ENCODE data around the gene JAZF1.

JAZF1 gene

DNA sequence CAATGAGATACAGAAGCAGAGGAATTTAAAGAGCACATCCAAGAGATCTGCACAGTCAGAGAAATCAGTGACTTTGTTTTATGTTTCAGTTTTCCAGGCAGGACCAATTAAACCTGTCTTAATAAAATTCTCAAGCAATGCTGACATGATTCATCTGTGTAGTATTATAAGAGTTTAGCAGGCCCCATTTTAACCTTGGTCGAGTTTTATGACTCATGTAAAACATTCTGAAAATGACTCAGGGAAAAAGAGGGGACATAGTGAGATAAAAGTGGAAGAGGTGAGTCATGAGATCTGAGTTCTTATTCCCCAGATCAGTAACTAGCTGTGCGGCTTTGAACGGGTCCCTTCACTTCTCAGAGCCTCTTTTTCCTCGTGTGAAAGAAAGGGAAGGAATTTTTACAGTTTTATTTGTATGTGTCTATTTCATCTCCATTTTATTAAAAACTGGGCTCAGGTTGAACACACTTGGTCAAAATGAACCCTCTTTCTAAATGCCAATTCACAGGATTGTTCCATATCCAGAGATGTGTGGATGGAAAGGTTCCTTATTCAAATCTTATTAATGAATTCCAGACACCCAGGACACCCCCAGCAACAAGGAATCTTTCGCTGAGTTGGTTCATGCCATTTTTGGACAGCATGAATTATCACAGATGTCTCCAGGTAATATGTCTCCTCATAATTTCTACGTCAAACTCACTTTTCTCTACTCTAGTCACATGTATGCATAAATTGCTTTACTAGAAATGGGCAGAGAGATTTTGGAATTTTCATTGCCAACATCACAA is 143.2 kb downstream of the JAZF1 start:
- no peaks in the 10 kb centered on the region; the same call in 1 of the 2 replicates for H4K20me1 ChIP-seq (ENCODE audit: insufficient read depth)
- no peak overlapping the region for H3K4me2 ChIP-seq
- no peaks in the 10 kb centered on the region for H3K79me2 ChIP-seq (ENCODE audit: insufficient read depth, low read depth)
- H2AFZ ChIP-seq (ENCODE audit: low read depth) = no peak overlapping the region
- TF ChIP-seq, protein P1, sequence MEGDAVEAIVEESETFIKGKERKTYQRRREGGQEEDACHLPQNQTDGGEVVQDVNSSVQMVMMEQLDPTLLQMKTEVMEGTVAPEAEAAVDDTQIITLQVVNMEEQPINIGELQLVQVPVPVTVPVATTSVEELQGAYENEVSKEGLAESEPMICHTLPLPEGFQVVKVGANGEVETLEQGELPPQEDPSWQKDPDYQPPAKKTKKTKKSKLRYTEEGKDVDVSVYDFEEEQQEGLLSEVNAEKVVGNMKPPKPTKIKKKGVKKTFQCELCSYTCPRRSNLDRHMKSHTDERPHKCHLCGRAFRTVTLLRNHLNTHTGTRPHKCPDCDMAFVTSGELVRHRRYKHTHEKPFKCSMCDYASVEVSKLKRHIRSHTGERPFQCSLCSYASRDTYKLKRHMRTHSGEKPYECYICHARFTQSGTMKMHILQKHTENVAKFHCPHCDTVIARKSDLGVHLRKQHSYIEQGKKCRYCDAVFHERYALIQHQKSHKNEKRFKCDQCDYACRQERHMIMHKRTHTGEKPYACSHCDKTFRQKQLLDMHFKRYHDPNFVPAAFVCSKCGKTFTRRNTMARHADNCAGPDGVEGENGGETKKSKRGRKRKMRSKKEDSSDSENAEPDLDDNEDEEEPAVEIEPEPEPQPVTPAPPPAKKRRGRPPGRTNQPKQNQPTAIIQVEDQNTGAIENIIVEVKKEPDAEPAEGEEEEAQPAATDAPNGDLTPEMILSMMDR (conservative IDR thresholded peaks at IDR 0.05; ENCODE audit: low read depth, low read length) = no peak
- H3K27me3 ChIP-seq (ENCODE audit: insufficient read depth, low read depth) = no peaks in the 10 kb centered on the region
- no peak overlapping the region for H3K27ac ChIP-seq
- H3K4me3 ChIP-seq (IDR thresholded peaks at IDR 0.05; ENCODE audit: insufficient read depth, low read depth, low read length) = no peak overlapping the region
- peaks cover 12% of the 10 kb centered on the region for H3K4me1 ChIP-seq (ENCODE audit: low read depth, poor library complexity, severe bottlenecking)
- H3K36me3 ChIP-seq (ENCODE audit: insufficient read depth) = no peaks in the 10 kb centered on the region
- H3K9ac ChIP-seq = no peak overlapping the region

DNA sequence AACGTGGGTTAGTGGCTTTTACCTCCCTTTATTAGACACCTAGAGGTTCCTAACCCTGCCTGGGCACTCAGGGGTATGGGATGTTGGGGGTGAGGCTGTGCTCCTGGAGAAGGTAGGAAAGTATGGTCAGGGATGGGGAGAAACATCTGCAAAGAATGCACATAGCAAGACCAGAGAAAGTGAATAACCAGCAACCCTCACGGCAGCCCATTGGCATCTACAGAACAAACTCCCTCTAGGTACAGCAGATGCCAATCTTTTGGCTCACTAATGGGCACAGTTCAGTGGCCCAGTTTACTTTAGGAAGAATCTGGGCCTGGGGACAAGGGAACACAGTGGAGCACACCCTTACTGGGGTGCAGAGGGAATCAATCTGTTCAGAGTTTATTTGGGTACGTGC is 143.9 kb downstream of the JAZF1 start:
- Histone ChIP-seq H3K27ac (no peak overlapping the region), H3K4me3 (IDR thresholded peaks at IDR 0.05; ENCODE audit: insufficient read depth, low read depth, low read length) (no peak overlapping the region), H2AFZ (ENCODE audit: low read depth) (no peak overlapping the region), H3K27me3 (ENCODE audit: insufficient read depth, low read depth) (no peaks in the 10 kb centered on the region), H3K4me1 (ENCODE audit: low read depth, poor library complexity, severe bottlenecking) (peaks cover 12% of the 10 kb centered on the region), H3K79me2 (ENCODE audit: insufficient read depth, low read depth) (no peaks in the 10 kb centered on the region), H3K36me3 (ENCODE audit: insufficient read depth) (no peaks in the 10 kb centered on the region), H3K9ac (no peak overlapping the region), H4K20me1 (ENCODE audit: insufficient read depth) (no peaks in the 10 kb centered on the region; the same call in 1 of the 2 replicates), H3K4me2 (no peak overlapping the region)
- TF ChIP-seq, protein P1 (conservative IDR thresholded peaks at IDR 0.05; ENCODE audit: low read depth, low read length) = no peak

DNA sequence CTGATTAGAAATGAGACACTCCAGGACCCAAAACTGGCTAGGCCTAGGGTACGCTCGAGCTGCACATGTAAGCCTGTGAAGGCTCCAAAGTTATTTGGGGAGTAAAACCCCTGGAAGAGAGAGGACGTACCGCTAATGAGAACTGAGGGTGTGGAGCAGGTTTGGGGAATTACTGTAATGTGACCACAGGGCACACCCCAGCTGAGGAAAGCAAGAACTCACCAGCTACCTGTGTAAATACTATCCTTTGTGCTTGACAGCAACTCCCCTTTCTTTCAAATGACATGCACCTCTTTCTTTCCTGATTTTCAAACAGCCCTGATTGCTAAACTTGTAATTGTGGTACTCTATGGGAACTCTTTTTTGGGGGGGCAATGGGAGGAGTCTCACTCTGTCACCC is 147.2 kb downstream of the JAZF1 start:
- Histone ChIP-seq H3K9ac (no peak overlapping the region), H3K27me3 (ENCODE audit: insufficient read depth, low read depth) (no peaks in the 10 kb centered on the region), H3K4me2 (no peak overlapping the region), H3K79me2 (ENCODE audit: insufficient read depth, low read depth) (no peaks in the 10 kb centered on the region), H3K36me3 (ENCODE audit: insufficient read depth) (no peaks in the 10 kb centered on the region), H3K4me1 (ENCODE audit: low read depth, poor library complexity, severe bottlenecking) (peaks cover 20% of the 10 kb centered on the region), H4K20me1 (ENCODE audit: insufficient read depth) (no peaks in the 10 kb centered on the region; the same call in 1 of the 2 replicates), H2AFZ (ENCODE audit: low read depth) (no peak overlapping the region), H3K27ac (no peak overlapping the region), H3K4me3 (IDR thresholded peaks at IDR 0.05; ENCODE audit: insufficient read depth, low read depth, low read length) (no peak overlapping the region)
- TF ChIP-seq, protein P1 (conservative IDR thresholded peaks at IDR 0.05; ENCODE audit: low read depth, low read length) = no peak

DNA sequence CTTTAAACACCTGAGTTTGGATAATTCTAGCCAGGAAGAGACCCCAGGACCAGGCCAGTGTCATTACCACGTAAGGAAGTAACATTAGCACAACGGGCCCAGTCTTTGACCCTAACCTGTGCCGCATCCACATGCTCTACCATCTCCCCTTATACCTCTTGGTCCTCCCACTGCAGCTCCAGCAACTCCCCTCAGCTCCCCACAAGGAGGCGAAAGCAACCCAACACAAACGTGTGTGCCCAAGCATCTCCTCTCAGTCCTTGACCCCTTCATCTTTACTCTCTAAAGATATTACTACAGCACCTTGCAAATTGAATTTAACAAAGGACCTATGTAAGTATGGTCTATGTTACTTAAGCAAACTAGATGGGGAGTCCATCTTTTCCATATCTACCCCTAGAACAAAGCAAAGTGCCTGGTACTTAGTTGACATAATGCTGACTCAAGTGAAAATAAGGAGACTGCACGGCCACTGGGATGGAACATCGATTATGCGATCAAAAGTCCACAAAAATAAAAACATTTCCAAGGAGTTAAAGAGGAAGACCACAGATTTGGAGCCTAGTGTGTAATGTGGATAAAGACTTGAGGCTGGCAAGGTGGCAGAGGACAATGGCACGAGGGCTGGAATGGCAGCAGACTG is 147.7 kb downstream of the JAZF1 start:
- Histone ChIP-seq H3K4me1 (ENCODE audit: low read depth, poor library complexity, severe bottlenecking) (peaks cover 18% of the 10 kb centered on the region), H3K27ac (no peak overlapping the region), H3K9ac (no peak overlapping the region)

More for the DNA sequence above, 147.7 kb downstream of the JAZF1 start:
- Histone ChIP-seq H3K4me3 (IDR thresholded peaks at IDR 0.05; ENCODE audit: insufficient read depth, low read depth, low read length) (no peak overlapping the region), H4K20me1 (ENCODE audit: insufficient read depth) (no peaks in the 10 kb centered on the region; the same call in 1 of the 2 replicates), H3K36me3 (ENCODE audit: insufficient read depth) (no peaks in the 10 kb centered on the region), H2AFZ (ENCODE audit: low read depth) (no peak overlapping the region), H3K79me2 (ENCODE audit: insufficient read depth, low read depth) (no peaks in the 10 kb centered on the region), H3K27me3 (ENCODE audit: insufficient read depth, low read depth) (no peaks in the 10 kb centered on the region), H3K4me2 (no peak overlapping the region)
- TF ChIP-seq, protein P1 (conservative IDR thresholded peaks at IDR 0.05; ENCODE audit: low read depth, low read length) = no peak
